ENCODE measurements around the gene CERT1. TPM values are rescaled to one million over a fixed set of nuclear protein-coding genes. Genes with fewer than 3 reads are reported as not detected.

The CERT1 gene
- total RNA-seq, 2 experiments from 2014 or later: 32.3 to 34.4 TPM

GRCh38 chr5:75466006-75466716 lies 45.3 kb downstream of the CERT1 start:
- POLR2A ChIA-PET: no interaction called here

GRCh38 chr5:75465480-75465879 lies 45.9 kb downstream of the CERT1 start:
- H3K27me3 Mint-ChIP-seq: no peaks in the 10 kb centered on the region
- H3K36me3 Mint-ChIP-seq: peaks cover 32% of the 10 kb centered on the region
- peaks cover 39% of the 10 kb centered on the region for H3K4me1 Mint-ChIP-seq (ENCODE audit: low read depth)
- H3K27ac Mint-ChIP-seq: no peak overlapping the region
- no peak for DNase-seq
- H3K4me3 Mint-ChIP-seq: no peak overlapping the region
- peaks cover 21% of the 10 kb centered on the region for H3K9me3 Mint-ChIP-seq
- CTCF ChIA-PET: no interaction called here
- intact Hi-C loops (cut with micrococcal nuclease): no loop called here
- POLR2A ChIA-PET: no interaction called here

More at GRCh38 chr5:75466006-75466716, 45.3 kb downstream of the CERT1 start:
- CTCF ChIA-PET: interaction anchor here (1.3 kb wide), 1 partner anchor 9 kb away, joined by 3 read pairs; no protein-coding TSS in a partner anchor
- H3K27ac Mint-ChIP-seq: no peak overlapping the region
- H3K36me3 Mint-ChIP-seq: peaks cover 39% of the 10 kb centered on the region
- DNase-seq: no peak
- intact Hi-C loops (cut with micrococcal nuclease): no loop called here
- H3K4me1 Mint-ChIP-seq (ENCODE audit: low read depth): peaks cover 34% of the 10 kb centered on the region
- H3K4me3 Mint-ChIP-seq: no peak overlapping the region
- no peaks in the 10 kb centered on the region for H3K27me3 Mint-ChIP-seq
- peaks cover 28% of the 10 kb centered on the region for H3K9me3 Mint-ChIP-seq

- POLR2A ChIA-PET: no interaction called here
Measured at GRCh38 chr5:75463726-75464125, 47.7 kb downstream of the CERT1 start.

GRCh38 chr5:75461679-75462078 lies 49.8 kb downstream of the CERT1 start:
- POLR2A ChIA-PET: interaction anchor here (0.6 to 0.7 kb wide), 2 partner anchors 64 to 100 kb away, joined by 3 to 4 read pairs; no protein-coding TSS in a partner anchor

More at GRCh38 chr5:75463726-75464125, 47.7 kb downstream of the CERT1 start:
- H3K27ac Mint-ChIP-seq: no peak overlapping the region
- no peak overlapping the region for H3K4me3 Mint-ChIP-seq
- H3K9me3 Mint-ChIP-seq: peaks cover 7% of the 10 kb centered on the region
- peaks cover 26% of the 10 kb centered on the region for H3K36me3 Mint-ChIP-seq
- H3K4me1 Mint-ChIP-seq (ENCODE audit: low read depth): peaks cover 39% of the 10 kb centered on the region
- CTCF ChIA-PET: no interaction called here
- no peak for DNase-seq
- intact Hi-C loops (cut with micrococcal nuclease): no loop called here
- no peaks in the 10 kb centered on the region for H3K27me3 Mint-ChIP-seq

GRCh38 chr5:75460942-75461610 lies 50.4 kb downstream of the CERT1 start:
- intact Hi-C loops (cut with micrococcal nuclease): no loop called here
- Mint-ChIP-seq H3K36me3 (peaks cover 27% of the 10 kb centered on the region), H3K27ac (no peak overlapping the region), H3K9me3 (no peaks in the 10 kb centered on the region), H3K4me3 (no peak overlapping the region), H3K27me3 (no peaks in the 10 kb centered on the region), H3K4me1 (ENCODE audit: low read depth) (peaks cover 32% of the 10 kb centered on the region)
- DNase-seq: no peak
- POLR2A ChIA-PET: no interaction called here
- CTCF ChIA-PET: interaction anchor here (0.7 kb wide), 1 partner anchor 18 kb away, joined by 7 read pairs; no protein-coding TSS in a partner anchor

More at GRCh38 chr5:75461679-75462078, 49.8 kb downstream of the CERT1 start:
- no peak for DNase-seq
- no peak overlapping the region for H3K27ac Mint-ChIP-seq
- H3K36me3 Mint-ChIP-seq: peaks cover 25% of the 10 kb centered on the region
- intact Hi-C loops (cut with micrococcal nuclease): no loop called here
- no peaks in the 10 kb centered on the region for H3K9me3 Mint-ChIP-seq
- peaks cover 37% of the 10 kb centered on the region for H3K4me1 Mint-ChIP-seq (ENCODE audit: low read depth)
- CTCF ChIA-PET: interaction anchor here (0.7 kb wide), 1 partner anchor 17 kb away, joined by 7 read pairs; no protein-coding TSS in a partner anchor
- no peaks in the 10 kb centered on the region for H3K27me3 Mint-ChIP-seq
- H3K4me3 Mint-ChIP-seq: no peak overlapping the region

GRCh38 chr5:75460532-75460931 lies 50.9 kb downstream of the CERT1 start:
- Mint-ChIP-seq H3K4me1 (ENCODE audit: low read depth) (peaks cover 29% of the 10 kb centered on the region), H3K36me3 (peaks cover 32% of the 10 kb centered on the region), H3K27me3 (no peaks in the 10 kb centered on the region), H3K9me3 (no peaks in the 10 kb centered on the region), H3K4me3 (no peak overlapping the region), H3K27ac (no peak overlapping the region)
- ChIA-PET POLR2A (no interaction called here), CTCF (no interaction called here)
- no peak for DNase-seq
- intact Hi-C loops (cut with micrococcal nuclease): no loop called here

GRCh38 chr5:75457691-75458090 lies 53.7 kb downstream of the CERT1 start:
- Mint-ChIP-seq H3K27me3 (no peaks in the 10 kb centered on the region), H3K27ac (no peak overlapping the region), H3K4me3 (no peak overlapping the region), H3K9me3 (no peaks in the 10 kb centered on the region), H3K4me1 (ENCODE audit: low read depth) (peaks cover 16% of the 10 kb centered on the region), H3K36me3 (peaks cover 44% of the 10 kb centered on the region)
- intact Hi-C loops (cut with micrococcal nuclease): no loop called here
- ChIA-PET CTCF (interaction anchor here (0.6 to 1.1 kb wide), 2 partner anchors 9 kb away, joined by 3 read pairs; no protein-coding TSS in a partner anchor), POLR2A (no interaction called here)
- no peak for DNase-seq

GRCh38 chr5:75457161-75457560 lies 54.3 kb downstream of the CERT1 start:
- ChIA-PET CTCF (interaction anchor here (1.1 kb wide), 1 partner anchor 9 kb away, joined by 3 read pairs; no protein-coding TSS in a partner anchor), POLR2A (no interaction called here)
- H3K27me3 Mint-ChIP-seq: no peaks in the 10 kb centered on the region
- H3K4me3 Mint-ChIP-seq: no peak overlapping the region
- peaks cover 42% of the 10 kb centered on the region for H3K36me3 Mint-ChIP-seq
- intact Hi-C loops (cut with micrococcal nuclease): no loop called here
- DNase-seq: no peak
- no peaks in the 10 kb centered on the region for H3K9me3 Mint-ChIP-seq
- peaks cover 12% of the 10 kb centered on the region for H3K4me1 Mint-ChIP-seq (ENCODE audit: low read depth)
- no peak overlapping the region for H3K27ac Mint-ChIP-seq

GRCh38 chr5:75450069-75450468 lies 61.4 kb downstream of the CERT1 start:
- no peak for DNase-seq
- Mint-ChIP-seq H3K27ac (no peak overlapping the region), H3K9me3 (peaks cover 18% of the 10 kb centered on the region), H3K27me3 (no peaks in the 10 kb centered on the region), H3K36me3 (peaks cover 53% of the 10 kb centered on the region), H3K4me1 (ENCODE audit: low read depth) (no peaks in the 10 kb centered on the region), H3K4me3 (no peak overlapping the region)
- ChIA-PET POLR2A (no interaction called here), CTCF (no interaction called here)
- intact Hi-C loops (cut with micrococcal nuclease): no loop called here

- Mint-ChIP-seq H3K36me3 (peaks cover 55% of the 10 kb centered on the region), H3K4me3 (no peak overlapping the region), H3K4me1 (ENCODE audit: low read depth) (no peaks in the 10 kb centered on the region), H3K27me3 (no peaks in the 10 kb centered on the region), H3K27ac (no peak overlapping the region), H3K9me3 (peaks cover 35% of the 10 kb centered on the region)
- ChIA-PET POLR2A (no interaction called here), CTCF (no interaction called here)
- intact Hi-C loops (cut with micrococcal nuclease): no loop called here
- no peak for DNase-seq
Measured at GRCh38 chr5:75446068-75446467, 65.4 kb downstream of the CERT1 start.

GRCh38 chr5:75441560-75441959 lies 69.9 kb downstream of the CERT1 start:
- Mint-ChIP-seq H3K27me3 (no peaks in the 10 kb centered on the region), H3K4me1 (ENCODE audit: low read depth) (peaks cover 4% of the 10 kb centered on the region), H3K36me3 (peaks cover 29% of the 10 kb centered on the region), H3K9me3 (peaks cover 29% of the 10 kb centered on the region), H3K4me3 (no peak overlapping the region), H3K27ac (no peak overlapping the region)
- DNase-seq: no peak
- POLR2A ChIA-PET: no interaction called here
- intact Hi-C loops (cut with micrococcal nuclease): no loop called here
- CTCF ChIA-PET: no interaction called here

GRCh38 chr5:75439276-75439675 lies 72.2 kb downstream of the CERT1 start:
- H3K9me3 Mint-ChIP-seq: peaks cover 17% of the 10 kb centered on the region
- intact Hi-C loops (cut with micrococcal nuclease): no loop called here
- ChIA-PET POLR2A (no interaction called here), CTCF (no interaction called here)
- peaks cover 12% of the 10 kb centered on the region for H3K4me1 Mint-ChIP-seq (ENCODE audit: low read depth)
- H3K4me3 Mint-ChIP-seq: no peak overlapping the region
- no peak for DNase-seq
- H3K27ac Mint-ChIP-seq: no peak overlapping the region
- H3K36me3 Mint-ChIP-seq: peaks cover 22% of the 10 kb centered on the region
- H3K27me3 Mint-ChIP-seq: no peaks in the 10 kb centered on the region
